Renal pelvis (tissue), 4 donors: ENCODE measurements around the gene FAM149B1. TPM values are rescaled to one million over a fixed set of nuclear protein-coding genes. Genes with fewer than 3 reads are reported as not detected.

Source experiments
- DNase-seq: peaks from one replicate; pipeline ENCODE4 v3.0.0-alpha.2; 2013
- polyA plus RNA-seq, 3 donors: library from polyadenylated mRNA; unstranded; fragments of 120-200 nt; gene quantifications; one replicate each; pipeline ENCODE4 v1.2.1, GENCODE V29; 2013; ENCODE audit not compliant: insufficient read length in 3 of 3

FAM149B1 gene
- polyA plus RNA-seq, 3 donors = 34.5 to 59.1 (median 51.8) TPM

GRCh38 chr10:73263693-73264347 is 95.9 kb downstream of the FAM149B1 start:
- no peak for DNase-seq

GRCh38 chr10:73264423-73264822 is 96.5 kb downstream of the FAM149B1 start:
- no peak for DNase-seq

DNA sequence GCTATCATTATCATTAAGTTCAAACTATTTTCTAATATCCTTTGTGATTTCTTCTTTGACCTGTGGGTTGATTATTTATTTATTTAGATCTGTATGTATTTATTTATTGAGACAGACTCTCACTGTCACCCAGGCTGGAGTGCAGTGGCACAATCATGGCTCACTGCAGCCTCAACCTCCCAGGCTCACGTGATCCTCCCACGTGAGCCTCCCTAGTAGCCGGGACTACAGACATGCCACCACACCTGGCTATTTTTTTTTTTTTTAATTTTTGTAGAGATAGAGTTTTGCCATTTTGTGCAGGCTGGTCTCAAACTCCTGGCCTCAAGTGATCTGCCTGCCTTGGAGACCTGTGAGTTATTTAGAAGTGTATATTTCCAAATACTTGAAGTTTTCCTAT is 113.2 kb downstream of the FAM149B1 start:
- no peak for DNase-seq

DNA sequence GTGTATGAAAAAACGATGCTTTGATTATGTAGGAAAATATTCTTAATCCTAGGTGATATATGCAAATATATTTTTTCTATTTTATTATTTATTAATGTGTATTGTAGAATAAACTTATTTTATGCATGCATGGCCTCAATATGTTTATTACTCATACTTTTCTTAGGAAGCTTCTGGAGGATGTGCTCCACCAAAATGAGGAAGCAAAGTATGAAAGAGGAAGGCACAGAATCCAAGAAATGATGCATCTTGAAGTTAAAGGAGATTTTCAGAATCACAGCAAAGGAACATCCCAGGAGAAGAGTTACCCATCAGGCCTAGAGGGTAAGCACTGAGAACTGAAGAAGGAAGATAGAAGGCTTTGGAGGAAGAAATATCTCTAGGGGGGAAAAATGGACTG is 119.5 kb downstream of the FAM149B1 start:
- no peak for DNase-seq

- DNase-seq = no peak
Measured at GRCh38 chr10:73289958-73290357, 122.0 kb downstream of the FAM149B1 start.

DNA sequence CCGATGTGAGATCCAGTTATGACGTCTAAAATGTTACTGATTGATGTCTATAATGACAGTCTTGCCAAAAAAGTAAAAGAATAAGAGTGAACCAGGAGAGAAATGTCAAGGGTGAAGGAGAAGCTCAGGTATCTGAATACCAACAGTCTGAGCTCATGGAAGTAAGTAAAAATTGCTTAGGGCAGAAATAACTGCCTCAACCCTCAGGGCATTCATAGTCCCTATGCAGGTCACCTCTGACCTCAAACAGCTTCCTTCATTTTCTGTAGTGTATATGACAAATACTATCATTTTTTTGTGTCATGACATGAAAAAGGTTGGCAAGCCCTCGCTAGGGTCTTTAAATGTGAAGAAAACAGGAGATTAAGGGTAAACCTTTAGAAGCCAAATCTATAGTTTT is 125.5 kb downstream of the FAM149B1 start:
- DNase-seq = no peak

Other genes starting within 250 kb of the FAM149B1 start
- 10 to 100 TPM in 1 of 3 donors, 1 to 10 TPM in 2; 9.3 to 12.6 (median 9.8) TPM for gene PLA2G12B, start 213.3 kb upstream of the FAM149B1 start, polyA plus RNA-seq
- gene P4HA1, start 71.3 kb upstream of the FAM149B1 start, polyA plus RNA-seq = 10 to 100 TPM; 74.1 to 89.0 (median 79.8) TPM
- gene NUDT13, start 57.7 kb upstream of the FAM149B1 start, polyA plus RNA-seq = 10 to 100 TPM in 1 of 3 donors, 1 to 10 TPM in 2; 4.1 to 10.4 (median 9.1) TPM
- 10 to 100 TPM; 34.7 to 38.0 (median 35.1) TPM for gene ECD, start 111 bp upstream of the FAM149B1 start, polyA plus RNA-seq
- 10 to 100 TPM; 32.6 to 37.6 (median 37.2) TPM for gene DNAJC9, start 79.1 kb downstream of the FAM149B1 start, polyA plus RNA-seq
- 10 to 100 TPM; 82.6 to 89.3 (median 83.0) TPM for gene MRPS16, start 84.5 kb downstream of the FAM149B1 start, polyA plus RNA-seq
- 10 to 100 TPM; 11.7 to 28.7 (median 22.6) TPM for gene CFAP70, start 190.7 kb downstream of the FAM149B1 start, polyA plus RNA-seq
- 10 to 100 TPM; 84.4 to 89.7 (median 88.0) TPM for gene ANXA7, start 245.9 kb downstream of the FAM149B1 start, polyA plus RNA-seq